HEK293T (cell line): ENCODE measurements around the gene NEMP2.
A peak's percentile ranks its signal among the peaks of the same experiment; 100 is the strongest.

Experiments
- CTCF ChIA-PET: fragments of 350-600 bp; formaldehyde crosslinking; extraction: SDS; loops from one replicate; lab custom pipeline; 2021; ENCODE audit warnings: antibody characterized with exemption, inconsistent platforms; lab: Yijun Ruan, JAX
- POLR2A ChIA-PET: fragments of 350-600 bp; formaldehyde crosslinking; extraction: SDS; loops from one replicate; lab custom pipeline; 2020; ENCODE audit warnings: antibody characterized with exemption, inconsistent platforms; lab: Yijun Ruan, JAX
- DNase-seq: peaks from one replicate; pipeline ENCODE4 v3.0.0; 2012; ENCODE audit warnings: mixed read lengths; ENCODE audit errors: extremely low spot score
- ARNT ChIP-seq: fragments of 450-650 bp; IDR thresholded peaks from 2 replicates; pipeline ENCODE4 v1.6.1; 2017; ENCODE audit warnings: mild to moderate bottlenecking
- BHLHE40 ChIP-seq: fragments of 450-650 bp; IDR thresholded peaks from 2 replicates; pipeline ENCODE4 v1.6.1; 2016; ENCODE audit warnings: mild to moderate bottlenecking, moderate library complexity, borderline replicate concordance
- CTBP1 ChIP-seq: fragments of 450-650 bp; IDR thresholded peaks from 2 replicates; pipeline ENCODE4 v1.6.1; 2016; ENCODE audit warnings: borderline replicate concordance
- ELF4 ChIP-seq: fragments of 450-650 bp; IDR thresholded peaks from 2 replicates; pipeline ENCODE4 v1.6.1; 2017; ENCODE audit warnings: antibody characterized with exemption
- FOXA1 ChIP-seq: fragments of 450-650 bp; IDR thresholded peaks from 2 replicates; pipeline ENCODE4 v1.6.1; 2016; ENCODE audit warnings: mild to moderate bottlenecking
- FOXK2 ChIP-seq: fragments of 450-650 bp; IDR thresholded peaks from 2 replicates; pipeline ENCODE4 v1.6.1; 2016; ENCODE audit warnings: mild to moderate bottlenecking
- FOXM1 ChIP-seq: fragments of 450-650 bp; IDR thresholded peaks from 2 replicates; pipeline ENCODE4 v1.6.1; 2017; ENCODE audit warnings: mild to moderate bottlenecking, borderline replicate concordance
- HDGF ChIP-seq: fragments of 450-650 bp; IDR thresholded peaks from 2 replicates; pipeline ENCODE4 v1.6.1; 2017; ENCODE audit warnings: antibody characterized with exemption, borderline replicate concordance
- L3MBTL2 ChIP-seq: fragments of 450-650 bp; conservative IDR thresholded peaks from 2 replicates; pipeline ENCODE4 v1.6.1; 2016; ENCODE audit warnings: mild to moderate bottlenecking
- LEF1 ChIP-seq: fragments of 450-650 bp; IDR thresholded peaks from 2 replicates; pipeline ENCODE4 v1.6.1; 2017; ENCODE audit warnings: mild to moderate bottlenecking, borderline replicate concordance
- NFRKB ChIP-seq: fragments of 450-650 bp; IDR thresholded peaks from 2 replicates; pipeline ENCODE4 v1.6.1; 2016; ENCODE audit warnings: mild to moderate bottlenecking, moderate library complexity
- SP1 ChIP-seq: fragments of 450-650 bp; IDR thresholded peaks from 2 replicates; pipeline ENCODE4 v1.6.1; 2017
- SUZ12 ChIP-seq: fragments of 450-650 bp; IDR thresholded peaks from 2 replicates; pipeline ENCODE4 v1.6.1; 2016; ENCODE audit warnings: mild to moderate bottlenecking
- TARDBP ChIP-seq: fragments of 450-650 bp; IDR thresholded peaks from 2 replicates; pipeline ENCODE4 v1.6.1; 2016
- ZNF384 ChIP-seq: fragments of 450-650 bp; IDR thresholded peaks from 2 replicates; pipeline ENCODE4 v1.6.1; 2016
- TF ChIP-seq, protein P1 (sequence below): fragments of 450-650 bp; IDR thresholded peaks from 2 replicates; pipeline ENCODE4 v1.6.1; 2016

The NEMP2 gene

DNA sequence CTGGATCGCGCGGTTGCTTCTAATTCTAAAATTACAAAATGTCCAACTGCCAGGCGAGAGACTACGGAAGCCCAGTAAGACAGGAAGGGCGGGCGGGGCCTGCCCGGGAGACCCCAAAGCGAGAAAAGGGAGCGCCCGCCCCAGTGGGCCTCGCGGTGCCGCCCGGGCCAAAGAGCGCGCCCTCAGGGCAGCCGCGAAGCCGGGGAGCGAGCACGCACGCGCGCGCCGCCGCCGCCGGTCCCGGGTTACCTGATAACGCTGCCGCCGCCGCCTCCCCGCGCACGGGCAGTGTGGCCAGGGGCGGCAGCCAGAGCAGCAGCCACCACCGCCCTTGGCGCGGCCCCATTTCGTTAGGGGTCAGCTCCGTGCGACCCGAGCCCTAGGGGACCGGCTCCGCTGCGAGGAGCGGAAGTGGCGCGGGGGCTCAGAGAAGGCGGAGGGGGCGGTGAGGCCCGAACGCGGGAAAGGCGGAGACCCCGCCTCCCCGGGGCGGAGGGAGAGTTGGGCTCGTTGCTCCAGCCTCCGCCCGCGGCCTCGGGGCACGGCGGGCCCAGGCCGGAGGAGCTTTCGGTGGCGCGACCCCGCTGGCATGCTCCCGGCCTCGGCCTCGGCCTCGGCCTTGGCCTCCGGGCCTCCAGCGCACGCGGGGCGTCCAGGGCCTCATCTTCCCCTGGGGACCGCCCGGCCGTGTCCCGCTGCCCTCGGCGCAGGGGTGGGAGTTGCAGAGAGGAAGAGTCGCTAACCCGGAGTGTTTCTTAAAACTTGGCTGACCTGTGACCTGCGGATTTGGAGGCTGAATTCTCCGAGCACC lies at the start of gene NEMP2:
NEMP2 (minus strand) TSS at position 413 of the 811 bp plus-strand sequence; CDS start at position 346, 67 bp downstream.
- no peak for TF ChIP-seq BHLHE40
- TF ChIP-seq, protein P1, sequence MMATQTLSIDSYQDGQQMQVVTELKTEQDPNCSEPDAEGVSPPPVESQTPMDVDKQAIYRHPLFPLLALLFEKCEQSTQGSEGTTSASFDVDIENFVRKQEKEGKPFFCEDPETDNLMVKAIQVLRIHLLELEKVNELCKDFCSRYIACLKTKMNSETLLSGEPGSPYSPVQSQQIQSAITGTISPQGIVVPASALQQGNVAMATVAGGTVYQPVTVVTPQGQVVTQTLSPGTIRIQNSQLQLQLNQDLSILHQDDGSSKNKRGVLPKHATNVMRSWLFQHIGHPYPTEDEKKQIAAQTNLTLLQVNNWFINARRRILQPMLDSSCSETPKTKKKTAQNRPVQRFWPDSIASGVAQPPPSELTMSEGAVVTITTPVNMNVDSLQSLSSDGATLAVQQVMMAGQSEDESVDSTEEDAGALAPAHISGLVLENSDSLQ = no peak
- TF ChIP-seq NFRKB = no peak
- no peak for TF ChIP-seq SP1
- no peak for TF ChIP-seq ZNF384
- no peak for TF ChIP-seq TARDBP
- no peak for TF ChIP-seq FOXK2
- TF ChIP-seq HDGF = no peak
- TF ChIP-seq L3MBTL2 = peak; percentile 63
- no peak for TF ChIP-seq ARNT
- TF ChIP-seq LEF1 = no peak
- no peak for TF ChIP-seq SUZ12
- no peak for TF ChIP-seq FOXM1
- peak; percentile 37; the same call in 1 of the 2 replicates for TF ChIP-seq ELF4
- no peak for TF ChIP-seq FOXA1
- CTCF ChIA-PET = interaction anchor here (0.6 kb wide), 1 partner anchor 145 kb away, joined by 3 read pairs; no protein-coding TSS in a partner anchor
- peak; percentile 80 for DNase-seq
- POLR2A ChIA-PET = interaction anchor here (1.0 to 1.2 kb wide), 4 partner anchors 12 to 72 kb away, joined by 3 to 4 read pairs (median 4); no protein-coding TSS in a partner anchor

GRCh38 chr2:190583507-190584337 lies 49.2 kb upstream of the NEMP2 start:
- TF ChIP-seq FOXA1 (no peak), CTBP1 (no peak), ZNF384 (no peak), FOXK2 (no peak), LEF1 (no peak), NFRKB (no peak), ARNT (no peak), SUZ12 (no peak), L3MBTL2 (no peak), FOXM1 (no peak), BHLHE40 (no peak), TARDBP (no peak), SP1 (no peak), ELF4 (no peak), HDGF (no peak)
- TF ChIP-seq, protein P1 = no peak

DNA sequence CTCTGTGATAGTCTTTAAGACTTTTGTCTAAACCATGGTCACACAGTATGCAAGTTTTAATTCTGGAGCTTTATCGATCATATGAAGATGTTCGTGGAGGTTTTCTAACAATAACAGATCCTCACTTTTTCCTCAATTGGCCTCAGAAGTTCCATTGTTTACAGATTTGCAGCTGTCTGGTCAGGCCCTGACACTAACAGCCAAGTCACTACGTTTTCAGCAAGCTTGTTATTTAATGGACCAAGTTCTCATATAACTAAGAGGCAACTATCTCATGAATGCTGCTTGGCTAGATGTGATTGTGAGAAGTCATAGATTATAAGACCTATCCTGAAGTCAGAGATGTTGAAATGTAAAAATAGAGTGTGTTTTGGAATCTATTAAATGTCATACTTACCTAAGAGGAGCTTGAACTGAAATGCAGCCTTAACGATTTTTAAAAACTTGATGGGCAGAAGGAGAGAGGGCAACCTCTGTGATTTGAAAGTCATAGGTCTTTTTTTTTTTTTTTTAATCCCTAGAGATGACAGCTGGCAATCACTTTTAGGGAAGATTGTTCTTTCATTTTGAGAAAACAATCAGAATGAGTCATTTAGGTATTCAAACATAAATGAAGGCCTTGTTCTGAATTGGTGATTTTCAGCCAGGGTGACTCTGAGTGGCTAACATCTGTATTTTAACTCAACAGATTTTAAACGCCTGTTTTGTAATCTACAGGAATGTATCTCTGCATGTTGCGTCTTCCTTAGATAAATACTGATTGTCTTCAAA lies 48.4 kb upstream of the NEMP2 start:
- POLR2A ChIA-PET = no interaction called here

More at GRCh38 chr2:190583507-190584337, 49.2 kb upstream of the NEMP2 start:
- DNase-seq = no peak
- ChIA-PET CTCF (no interaction called here), POLR2A (no interaction called here)

DNA sequence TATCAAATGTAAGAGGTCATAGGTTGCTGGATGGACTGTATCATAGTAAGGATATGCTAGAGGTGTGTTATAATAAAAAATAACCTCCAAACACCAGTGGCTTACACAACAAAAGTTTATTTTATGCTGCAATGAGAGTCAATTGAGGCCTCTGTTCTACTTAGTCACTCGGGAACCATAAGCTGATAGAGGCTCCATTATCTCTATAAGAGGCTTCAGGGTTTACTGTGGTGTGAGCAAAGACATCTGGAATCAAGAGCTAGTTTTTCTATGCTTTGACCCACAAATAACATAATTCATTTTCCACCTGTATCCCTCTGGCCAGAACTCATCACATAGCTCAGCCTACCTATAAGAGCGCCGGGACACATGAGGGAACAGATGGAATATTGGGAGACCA lies 47.5 kb upstream of the NEMP2 start:
- TF ChIP-seq L3MBTL2 = no peak
- TF ChIP-seq HDGF = no peak
- TF ChIP-seq FOXM1 = no peak
- TF ChIP-seq BHLHE40 = no peak
- TF ChIP-seq NFRKB = no peak
- no peak for TF ChIP-seq CTBP1
- TF ChIP-seq, protein P1 = no peak
- TF ChIP-seq SUZ12 = no peak
- TF ChIP-seq FOXK2 = no peak
- no peak for TF ChIP-seq ZNF384
- TF ChIP-seq TARDBP = no peak
- TF ChIP-seq SP1 = no peak
- TF ChIP-seq ARNT = no peak
- TF ChIP-seq ELF4 = no peak
- TF ChIP-seq LEF1 = no peak
- DNase-seq = no peak
- ChIA-PET CTCF (interaction anchor here (0.6 kb wide), 1 partner anchor 30 kb away, joined by 5 read pairs; no protein-coding TSS in a partner anchor), POLR2A (no interaction called here)

More for the DNA sequence above, 48.4 kb upstream of the NEMP2 start:
- CTCF ChIA-PET = no interaction called here
- no peak for DNase-seq
- TF ChIP-seq HDGF (no peak), LEF1 (no peak), ZNF384 (no peak), FOXM1 (no peak), CTBP1 (no peak), NFRKB (no peak), ELF4 (no peak), SUZ12 (no peak), ARNT (no peak), L3MBTL2 (no peak), BHLHE40 (no peak), SP1 (no peak), FOXK2 (no peak), TARDBP (no peak)
- TF ChIP-seq, protein P1 = no peak
